Smooth muscle cell (in vitro differentiated cells): ENCODE results near the gene FKBP9. TPM values are rescaled to one million over a fixed set of nuclear protein-coding genes. Genes with fewer than 3 reads are reported as not detected.

Experiments used
- DNase-seq: peaks from one replicate; lab custom pipeline; 2025; ENCODE audit not compliant: unreplicated experiment; lab: John Stamatoyannopoulos, UW
- H2AFZ ChIP-seq: fragments of 200-600 bp; sonication (generic); 2 replicates; pipeline ENCODE4 v1.6.0; 2016; ENCODE audit warnings: antibody characterized with exemption, low read depth, mild to moderate bottlenecking
- H3F3A ChIP-seq: fragments of 200-600 bp; sonication (generic); 2 replicates; pipeline ENCODE4 v1.6.0; 2017; ENCODE audit warnings: antibody characterized with exemption, low read depth
- H3K27ac ChIP-seq: fragments of 200-600 bp; sonication (generic); 2 replicates; pipeline ENCODE4 v1.5.1; 2016; ENCODE audit warnings: low read depth, mild to moderate bottlenecking
- H3K27me3 ChIP-seq: fragments of 200-600 bp; sonication (generic); 2 replicates; pipeline ENCODE4 v1.6.1; 2016; ENCODE audit warnings: low read depth, mild to moderate bottlenecking
- H3K36me3 ChIP-seq: fragments of 200-600 bp; sonication (generic); 2 replicates; pipeline ENCODE4 v1.5.1; 2016; ENCODE audit warnings: low read depth
- H3K4me1 ChIP-seq: fragments of 200-600 bp; sonication (generic); 2 replicates; pipeline ENCODE4 v1.5.1; 2016; ENCODE audit warnings: low read depth
- H3K4me2 ChIP-seq: fragments of 200-600 bp; sonication (generic); 2 replicates; pipeline ENCODE4 v1.6.0; 2016; ENCODE audit warnings: mild to moderate bottlenecking
- H3K4me3 ChIP-seq: fragments of 200-600 bp; sonication (generic); 2 replicates; pipeline ENCODE4 v1.5.1; 2016; ENCODE audit warnings: mild to moderate bottlenecking
- H3K79me2 ChIP-seq: fragments of 200-600 bp; sonication (generic); 2 replicates; pipeline ENCODE4 v1.6.0; 2016; ENCODE audit warnings: low read depth, mild to moderate bottlenecking
- H3K9ac ChIP-seq: fragments of 200-600 bp; sonication (generic); 2 replicates; pipeline ENCODE4 v1.6.0; 2016; ENCODE audit warnings: low read depth
- H3K9me3 ChIP-seq: fragments of 200-600 bp; sonication (generic); replicated peaks from 2 replicates; pipeline ENCODE4 v1.5.1; 2016; ENCODE audit warnings: low read depth
- H4K20me1 ChIP-seq: fragments of 200-600 bp; sonication (generic); 2 replicates; pipeline ENCODE4 v1.6.0; 2016; ENCODE audit warnings: low read depth
- WGBS: methylation state at CpG from one replicate; pipeline ENCODE4 v1.1.7; 2016; ENCODE audit warnings: low lambda C conversion rate; 5-methylcytosine and 5-hydroxymethylcytosine counted together
- polyA plus RNA-seq: library from polyadenylated mRNA; unstranded; fragments of >200 nt; fragmentation: Nextera tagmentation; extraction: Ambion mirVana; gene quantifications from 2 replicates; pipeline ENCODE4 v1.2.1, GENCODE V29; 2016
- total RNA-seq: library from RNA; depleted of rRNA; stranded (reverse); fragments of >200 nt; gene quantifications from 2 replicates; pipeline ENCODE4 v1.2.3, GENCODE V29; 2014
- TF ChIP-seq, protein P1 (sequence below): fragments of 200-600 bp; sonication (generic); IDR thresholded peaks from 2 replicates; pipeline ENCODE4 v1.5.1; 2017; ENCODE audit warnings: borderline replicate concordance, mild to moderate bottlenecking, antibody characterized with exemption; ENCODE audit not compliant: insufficient read depth, poor library complexity, severe bottlenecking

FKBP9 gene
- total and polyA plus RNA-seq, 2 experiments from 2014 or later: 99.0 to 130 TPM

DNA sequence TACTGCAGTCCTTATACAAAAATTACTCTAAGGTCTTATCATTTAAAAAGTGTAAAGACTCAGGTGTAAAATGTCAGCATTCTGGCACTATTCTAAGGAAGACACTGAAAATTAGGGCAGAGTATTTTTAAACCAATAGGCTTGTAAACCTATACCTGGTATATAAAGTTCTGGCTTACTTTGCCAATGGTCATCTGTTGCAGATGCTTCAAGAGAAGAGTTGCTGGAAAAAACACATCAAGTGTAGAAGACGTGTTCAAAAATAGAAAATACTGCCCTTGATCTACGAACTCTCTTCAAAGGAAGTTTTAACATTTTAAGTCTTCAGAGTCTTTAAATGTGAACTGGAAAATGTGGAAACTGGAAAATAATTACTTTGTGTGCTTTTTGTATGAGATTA is 81.4 kb downstream of the FKBP9 start:
- no peaks in the 10 kb centered on the region for H3K36me3 ChIP-seq
- no peaks in the 10 kb centered on the region for H3K27me3 ChIP-seq
- no peak overlapping the region for H3K4me2 ChIP-seq
- H3F3A ChIP-seq: no peaks in the 10 kb centered on the region
- no peak for DNase-seq
- H3K27ac ChIP-seq: no peak overlapping the region
- H3K9ac ChIP-seq: no peak overlapping the region
- peaks cover 67% of the 10 kb centered on the region for H3K79me2 ChIP-seq
- H4K20me1 ChIP-seq: peaks cover 22% of the 10 kb centered on the region
- TF ChIP-seq, protein P1, sequence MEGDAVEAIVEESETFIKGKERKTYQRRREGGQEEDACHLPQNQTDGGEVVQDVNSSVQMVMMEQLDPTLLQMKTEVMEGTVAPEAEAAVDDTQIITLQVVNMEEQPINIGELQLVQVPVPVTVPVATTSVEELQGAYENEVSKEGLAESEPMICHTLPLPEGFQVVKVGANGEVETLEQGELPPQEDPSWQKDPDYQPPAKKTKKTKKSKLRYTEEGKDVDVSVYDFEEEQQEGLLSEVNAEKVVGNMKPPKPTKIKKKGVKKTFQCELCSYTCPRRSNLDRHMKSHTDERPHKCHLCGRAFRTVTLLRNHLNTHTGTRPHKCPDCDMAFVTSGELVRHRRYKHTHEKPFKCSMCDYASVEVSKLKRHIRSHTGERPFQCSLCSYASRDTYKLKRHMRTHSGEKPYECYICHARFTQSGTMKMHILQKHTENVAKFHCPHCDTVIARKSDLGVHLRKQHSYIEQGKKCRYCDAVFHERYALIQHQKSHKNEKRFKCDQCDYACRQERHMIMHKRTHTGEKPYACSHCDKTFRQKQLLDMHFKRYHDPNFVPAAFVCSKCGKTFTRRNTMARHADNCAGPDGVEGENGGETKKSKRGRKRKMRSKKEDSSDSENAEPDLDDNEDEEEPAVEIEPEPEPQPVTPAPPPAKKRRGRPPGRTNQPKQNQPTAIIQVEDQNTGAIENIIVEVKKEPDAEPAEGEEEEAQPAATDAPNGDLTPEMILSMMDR: no peak
- H3K4me3 ChIP-seq: peak overlapping the region; percentile 26
- 88% methylated on average over 2 of the region's 2 CpGs for whole genome bisulfite sequencing
- H3K4me1 ChIP-seq: no peaks in the 10 kb centered on the region
- no peak overlapping the region for H2AFZ ChIP-seq
- no peaks in the 10 kb centered on the region for H3K9me3 ChIP-seq

DNA sequence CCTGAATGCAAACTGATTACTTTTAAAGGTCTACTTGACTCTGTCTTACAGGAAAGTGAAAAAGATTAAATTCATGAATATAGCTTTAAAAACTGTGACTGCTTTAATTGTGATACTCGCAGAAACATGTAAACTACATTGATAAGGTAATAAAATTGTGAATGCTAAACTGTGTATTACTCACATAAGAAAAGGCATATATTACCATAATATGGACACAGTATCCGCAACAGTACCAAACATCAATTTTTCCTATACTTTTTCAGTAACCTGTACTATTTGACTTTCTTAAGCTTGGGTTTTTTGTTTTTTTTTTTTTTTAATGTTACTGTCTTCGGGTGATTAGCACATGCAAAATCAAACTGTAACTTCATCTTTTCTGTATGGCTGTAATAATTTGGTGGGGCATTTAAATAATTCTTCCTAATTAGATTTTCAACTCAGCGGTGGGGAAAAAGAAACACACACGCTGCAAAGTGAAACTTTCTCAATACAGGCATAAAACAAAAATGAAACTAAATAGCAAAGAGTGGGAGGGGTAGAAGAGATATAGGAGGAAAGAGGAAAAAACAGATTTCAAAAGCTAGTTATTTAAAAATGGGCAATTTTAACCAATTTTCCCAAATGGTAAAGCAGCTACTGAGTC is 82.1 kb downstream of the FKBP9 start:
- Histone ChIP-seq H3K4me1 (no peaks in the 10 kb centered on the region), H4K20me1 (peaks cover 29% of the 10 kb centered on the region), H3K4me2 (peak overlapping the region; percentile 58), H3K27me3 (no peaks in the 10 kb centered on the region), H3K4me3 (peak overlapping the region; percentile 26), H3K9ac (peak overlapping the region; percentile 0), H3K36me3 (no peaks in the 10 kb centered on the region), H3K27ac (no peak overlapping the region), H2AFZ (no peak overlapping the region), H3K9me3 (no peaks in the 10 kb centered on the region), H3F3A (no peaks in the 10 kb centered on the region), H3K79me2 (peaks cover 70% of the 10 kb centered on the region)
- no peak for DNase-seq
- TF ChIP-seq, protein P1: no peak
- WGBS: 80% methylated on average over 5 of the region's 5 CpGs

DNA sequence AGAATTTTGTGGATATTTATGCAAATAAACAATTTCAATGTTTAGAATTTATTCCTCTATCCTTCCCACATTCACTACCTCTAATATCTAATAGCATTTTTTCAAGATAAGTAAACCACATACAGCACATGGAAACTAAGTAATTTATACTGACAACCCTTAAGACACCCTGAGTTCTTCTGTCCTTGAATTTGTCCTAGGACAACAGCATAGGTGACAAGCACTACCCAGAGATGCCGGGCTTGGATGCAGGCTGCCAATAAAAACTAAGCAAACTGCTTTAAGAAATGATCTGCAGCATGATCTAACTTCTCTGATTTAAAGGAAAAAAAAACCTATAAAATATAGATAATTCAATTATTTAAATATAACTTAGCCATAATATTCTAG is 82.7 kb downstream of the FKBP9 start:
- peak overlapping the region; percentile 0 for H3K9ac ChIP-seq
- DNase-seq: no peak

More for the DNA sequence above, 82.7 kb downstream of the FKBP9 start:
- H3K9me3 ChIP-seq: no peaks in the 10 kb centered on the region
- H3K36me3 ChIP-seq: no peaks in the 10 kb centered on the region
- peaks cover 71% of the 10 kb centered on the region for H3K79me2 ChIP-seq
- H3K4me3 ChIP-seq: peak overlapping the region; percentile 26
- no peak overlapping the region for H2AFZ ChIP-seq
- no peak overlapping the region for H3K27ac ChIP-seq
- peaks cover 29% of the 10 kb centered on the region for H4K20me1 ChIP-seq
- no peaks in the 10 kb centered on the region for H3F3A ChIP-seq
- H3K4me1 ChIP-seq: no peaks in the 10 kb centered on the region
- TF ChIP-seq, protein P1: no peak
- 92% methylated on average over 1 of the region's 1 CpG for WGBS
- H3K4me2 ChIP-seq: peak overlapping the region; percentile 58
- no peaks in the 10 kb centered on the region for H3K27me3 ChIP-seq
